Common myeloid progenitor, CD34-positive (primary cell): ENCODE measurements around the gene C6orf52. TPM values are rescaled to one million over a fixed set of nuclear protein-coding genes. Genes with fewer than 3 reads are reported as not detected.
"Not testable (repeated sequence)": the region's sequence is repeated elsewhere in the genome, so short reads cannot be mapped to it uniquely, and the experiment has no call there.

Experiments used
- CTCF ChIA-PET: fragments of 350-600 bp; sonication (Branson Sonifier 250); formaldehyde crosslinking; loops from one replicate; lab custom pipeline; 2021; ENCODE audit warnings: antibody characterized with exemption; lab: Charles Lee
- POLR2A ChIA-PET: fragments of 350-600 bp; sonication (Branson Sonifier 250); formaldehyde crosslinking; loops from one replicate; lab custom pipeline; 2021; ENCODE audit warnings: antibody characterized with exemption; lab: Charles Lee
- DNase-seq, 3 donors: peaks; one replicate each; pipeline versions ENCODE4 v3.0.0 to v3.0.0-alpha.2; 2013
- H3K27ac ChIP-seq, 2 experiments: 1 replicate in 1 of 2; 2 replicates in 1 of 2; pipeline ENCODE4 v1.7.0; 2013; ENCODE audit warnings: inconsistent platforms in 2 of 2, low read length in 2 of 2, mild to moderate bottlenecking in 2 of 2, low read depth in 1 of 2, moderate library complexity in 1 of 2; ENCODE audit not compliant: severe bottlenecking in 2 of 2, insufficient read depth in 1 of 2, poor library complexity in 1 of 2
- H3K27me3 ChIP-seq, 5 experiments: replicated peaks in 2 of 5; 1 replicate in 3 of 5; 2 replicates in 2 of 5; pipeline versions ENCODE4 v1.6.1 to v1.7.0; 2013; ENCODE audit warnings: low read length in 4 of 5, mild to moderate bottlenecking in 2 of 5, moderate library complexity in 2 of 5, inconsistent platforms in 1 of 5; ENCODE audit not compliant: insufficient read depth in 5 of 5, control insufficient read depth in 4 of 5
- H3K36me3 ChIP-seq, 4 experiments: 1 replicate in 2 of 4; 2 replicates in 2 of 4; pipeline versions ENCODE4 v1.6.1 to v1.7.0; 2013; ENCODE audit warnings: low read length in 3 of 4, control low read depth in 1 of 4, mild to moderate bottlenecking in 1 of 4; ENCODE audit not compliant: control insufficient read depth in 4 of 4, insufficient read depth in 4 of 4
- H3K4me1 ChIP-seq, 4 experiments: 1 replicate in 3 of 4; 2 replicates in 1 of 4; pipeline versions ENCODE4 v1.6.1 to v1.7.1; 2013; ENCODE audit warnings: low read length in 3 of 4, mild to moderate bottlenecking in 3 of 4, control low read depth in 1 of 4, inconsistent platforms in 1 of 4, moderate library complexity in 1 of 4; ENCODE audit not compliant: control insufficient read depth in 4 of 4, insufficient read depth in 4 of 4; ENCODE audit errors: control extremely low read depth in 1 of 4
- H3K4me3 ChIP-seq, 7 experiments: 1 replicate in 4 of 7; 2 replicates in 3 of 7; pipeline versions ENCODE4 v1.5.1 to v1.7.0; 2013; ENCODE audit warnings: mild to moderate bottlenecking in 7 of 7, low read length in 6 of 7, moderate library complexity in 6 of 7, inconsistent platforms in 2 of 7, low read depth in 2 of 7, control low read depth in 1 of 7; ENCODE audit not compliant: insufficient read depth in 4 of 7, control insufficient read depth in 1 of 7; ENCODE audit errors: extremely low read depth in 1 of 7
- H3K9me3 ChIP-seq, 5 experiments: 1 replicate in 4 of 5; 2 replicates in 1 of 5; pipeline versions ENCODE4 v1.6.1 to v1.7.1; 2013; ENCODE audit warnings: low read length in 4 of 5, mild to moderate bottlenecking in 2 of 5, inconsistent platforms in 1 of 5, low read depth in 1 of 5, moderate library complexity in 1 of 5; ENCODE audit not compliant: control insufficient read depth in 4 of 5, insufficient read depth in 2 of 5; ENCODE audit errors: control extremely low read depth in 1 of 5
- WGBS: methylation state at CpG from one replicate; pipeline ENCODE4 v1.1.5; 2013; ENCODE audit not compliant: insufficient coverage; 5-methylcytosine and 5-hydroxymethylcytosine counted together
- polyA plus RNA-seq: library from polyadenylated mRNA; unstranded; fragments of 120-200 nt; gene quantifications from one replicate; pipeline ENCODE4 v1.2.1, GENCODE V29; 2013

The C6orf52 gene
- polyA plus RNA-seq, result 0.96 TPM

- WGBS, result 0% methylated on average over 39 of the region's 53 CpGs
- peak within 1 kb of the TSS; percentile 89 to 100 (median 93) for H3K4me3 ChIP-seq
- peaks cover 15 to 21% (median 19%) of the 10 kb centered on the region in 4 experiments for H3K4me1 ChIP-seq
- H3K9me3 ChIP-seq, result no peaks in the 10 kb centered on the region
- no peaks in the 10 kb centered on the region for H3K27me3 ChIP-seq
- peak; percentile 97 to 99 (median 98) for DNase-seq
- ChIA-PET CTCF (interaction anchor here (0.7 to 2.2 kb wide), 2 partner anchors 10 to 25 kb away, joined by 3 to 5 read pairs; no protein-coding TSS in a partner anchor), POLR2A (interaction anchor here (0.7 to 0.9 kb wide), 2 partner anchors 52 to 170 kb away, joined by 3 to 4 read pairs; no protein-coding TSS in a partner anchor)
- peaks cover 4 to 22% (median 9%) of the 10 kb centered on the region in 4 experiments for H3K36me3 ChIP-seq
- H3K27ac ChIP-seq, result peak within 1 kb of the TSS; percentile 100
Observed at GRCh38 chr6:10694302-10695085, at the start of gene C6orf52, which contains the start of gene PAK1IP1. Gene C6orf52, minus strand, starts transcription at chr6:10694616. Its CDS starts 7,066 bp downstream, at chr6:10687550. Gene PAK1IP1, plus strand, starts transcription at chr6:10694972. Its CDS starts 14 bp downstream, at chr6:10694986.

DNA sequence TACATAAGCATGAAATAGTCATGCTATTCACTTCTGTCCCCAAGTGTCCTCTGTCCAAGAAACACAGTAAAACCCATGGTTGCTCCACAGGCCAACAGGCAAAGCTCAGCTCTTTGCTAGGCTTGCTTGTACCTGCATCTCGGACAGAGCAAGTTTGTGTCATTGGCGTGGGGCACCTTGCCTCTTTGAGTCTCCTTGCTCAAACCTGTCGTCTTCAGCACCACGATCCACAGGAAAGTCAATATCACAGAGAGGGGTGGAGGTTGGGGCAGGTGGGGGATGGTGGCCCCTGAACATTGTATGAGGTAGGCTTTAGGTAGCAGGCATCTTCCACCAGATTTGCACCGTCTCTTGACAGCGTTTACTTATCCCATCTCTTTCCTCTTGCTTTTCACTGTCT, 49.1 kb upstream of the C6orf52 start:
- WGBS, result 100% methylated on average over 2 of the region's 6 CpGs
- ChIA-PET CTCF (interaction anchor here (0.6 to 2.8 kb wide), 2 partner anchors 13 to 15 kb away, joined by 3 to 15 read pairs; no protein-coding TSS in a partner anchor), POLR2A (no interaction called here)
- peaks cover 0 to 4% (median under 1%) of the 10 kb centered on the region in 4 experiments for H3K36me3 ChIP-seq
- no peaks in the 10 kb centered on the region for H3K9me3 ChIP-seq
- H3K27ac ChIP-seq, result no peak overlapping the region
- H3K4me1 ChIP-seq, result peaks cover 4 to 18% (median 10%) of the 10 kb centered on the region in 4 experiments
- H3K27me3 ChIP-seq, result no peaks in the 10 kb centered on the region
- no peak for DNase-seq
- H3K4me3 ChIP-seq, result no peak overlapping the region

DNA sequence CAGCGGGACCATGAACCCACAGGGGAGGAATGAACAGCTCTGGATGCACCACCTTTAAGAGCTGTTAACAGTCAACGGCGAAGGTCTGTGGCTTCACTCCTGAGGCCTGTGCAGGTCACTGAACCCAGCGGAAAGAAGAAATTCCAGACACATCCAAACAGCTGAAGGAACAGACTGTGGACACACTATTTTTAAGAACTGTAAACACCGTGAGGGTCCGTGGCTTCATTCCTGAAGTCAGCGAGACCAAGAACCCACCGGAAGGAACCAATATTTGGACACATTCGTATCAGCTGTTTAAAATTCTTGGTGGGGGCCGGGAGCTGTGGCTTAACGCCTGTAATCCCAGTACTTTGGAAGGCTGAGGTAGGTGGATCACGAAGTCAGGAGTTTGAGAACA, 47.8 kb upstream of the C6orf52 start:
- CTCF ChIA-PET, result interaction anchor here (1.3 to 2.8 kb wide), 2 partner anchors 10 to 16 kb away, joined by 3 to 15 read pairs; no protein-coding TSS in a partner anchor
- POLR2A ChIA-PET, result interaction anchor here (0.7 kb wide), 1 partner anchor 346 kb away, joined by 3 read pairs; no protein-coding TSS in a partner anchor

DNA sequence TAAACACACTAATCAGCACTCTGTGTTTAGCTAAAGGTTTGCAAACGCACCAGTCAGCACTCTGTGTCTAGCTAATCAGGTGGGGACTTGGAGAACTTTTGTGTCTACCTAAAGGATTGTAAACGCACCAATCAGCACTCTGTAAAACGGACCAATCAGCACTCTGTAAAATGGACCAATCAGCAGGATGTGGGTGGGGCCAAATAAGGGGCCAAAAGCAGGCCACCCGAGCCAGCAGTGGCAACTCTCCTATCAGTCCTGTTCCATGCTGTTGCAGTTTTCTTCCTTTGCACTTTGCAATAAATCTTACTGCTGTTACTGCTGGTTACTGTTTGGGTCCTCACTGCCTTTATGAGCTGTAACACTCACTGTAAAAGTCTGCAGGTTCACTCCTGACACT, 47.2 kb upstream of the C6orf52 start:
- POLR2A ChIA-PET, H3K4me1 ChIP-seq, H3K4me3 ChIP-seq, H3K9me3 ChIP-seq, H3K27ac ChIP-seq, H3K27me3 ChIP-seq, H3K36me3 ChIP-seq, DNase-seq: not testable (repeated sequence)
- CTCF ChIA-PET, result interaction anchor here (1.3 to 2.8 kb wide), 2 partner anchors 9 to 17 kb away, joined by 3 to 15 read pairs; no protein-coding TSS in a partner anchor
- WGBS, result 93% methylated on average over 4 of the region's 4 CpGs

More for the DNA sequence above, 47.8 kb upstream of the C6orf52 start:
- Histone ChIP-seq H3K4me1 (peaks cover 0 to 10% (median 5%) of the 10 kb centered on the region in 4 experiments), H3K36me3 (peaks cover 0 to 4% (median under 1%) of the 10 kb centered on the region in 4 experiments), H3K4me3 (no peak overlapping the region), H3K9me3 (no peaks in the 10 kb centered on the region), H3K27ac (no peak overlapping the region), H3K27me3 (no peaks in the 10 kb centered on the region)
- DNase-seq, result no peak
- 99% methylated on average over 12 of the region's 12 CpGs for WGBS

GRCh38 chr6:10740061-10740460, 45.6 kb upstream of the C6orf52 start:
- no peaks in the 10 kb centered on the region for H3K9me3 ChIP-seq
- no peak for DNase-seq
- H3K4me1 ChIP-seq, result no peaks in the 10 kb centered on the region
- POLR2A ChIA-PET, result no interaction called here
- peaks cover 0 to 4% (median under 1%) of the 10 kb centered on the region in 4 experiments for H3K36me3 ChIP-seq
- H3K27me3 ChIP-seq, result no peaks in the 10 kb centered on the region
- no peak overlapping the region for H3K4me3 ChIP-seq
- H3K27ac ChIP-seq, result no peak overlapping the region
- CTCF ChIA-PET, result no interaction called here

DNA sequence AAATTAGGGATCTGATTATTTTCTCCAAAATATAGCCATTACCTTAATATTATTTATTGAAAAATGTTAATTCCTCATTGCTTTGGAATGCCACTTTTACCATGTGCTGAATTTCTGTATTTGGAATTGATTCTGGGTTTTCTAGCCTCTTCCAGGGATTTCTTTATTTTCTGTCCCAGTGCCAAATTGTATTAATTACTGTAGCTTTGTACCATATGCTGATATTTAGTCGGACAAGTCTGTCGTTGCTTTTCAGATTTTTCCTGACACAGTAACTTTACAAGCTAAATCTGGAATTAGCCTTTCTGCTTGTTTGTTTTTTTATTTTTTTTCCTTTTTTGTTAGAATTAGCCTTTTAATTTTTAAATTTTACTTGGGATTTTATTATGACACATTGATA, 42.3 kb upstream of the C6orf52 start:
- Histone ChIP-seq H3K9me3 (no peaks in the 10 kb centered on the region), H3K4me1 (no peaks in the 10 kb centered on the region), H3K36me3 (peaks cover 3 to 13% (median 10%) of the 10 kb centered on the region in 4 experiments), H3K4me3 (no peak overlapping the region), H3K27me3 (no peaks in the 10 kb centered on the region), H3K27ac (no peak overlapping the region)
- no peak for DNase-seq
- ChIA-PET POLR2A (no interaction called here), CTCF (interaction anchor here (1.1 to 1.2 kb wide), 2 partner anchors 8 to 11 kb away, joined by 3 to 4 read pairs; partner anchors contain the start of gene TMEM14B)
- WGBS, result no CpG with 5 or more reads among the region's 2 CpGs
